BLaER1 treated with 17β-estradiol and CSF1 and Interleukin-3, amounts not matched to agents 10 nM and 100 nM (cell line): ENCODE data around the gene LCORL.

Source experiments
- H3K27ac ChIP-seq, 11 experiments: shearing (Covaris generic); formaldehyde crosslinking; 2 replicates each; pipeline ENCODE4 v1.8.1; 2022
- H3K27me3 ChIP-seq, 11 experiments: shearing (Covaris generic); formaldehyde crosslinking; 2 replicates each; pipeline ENCODE4 v1.8.1; 2022
- H3K36me3 ChIP-seq, 11 experiments: shearing (Covaris generic); formaldehyde crosslinking; 2 replicates each; pipeline ENCODE4 v1.8.1; 2022
- H3K4me1 ChIP-seq, 10 experiments: shearing (Covaris generic); formaldehyde crosslinking; 2 replicates each; pipeline ENCODE4 v1.8.1; 2022
- H3K4me2 ChIP-seq, 11 experiments: shearing (Covaris generic); formaldehyde crosslinking; 2 replicates each; pipeline ENCODE4 v1.8.1; 2022
- H3K4me3 ChIP-seq, 10 experiments: shearing (Covaris generic); formaldehyde crosslinking; 2 replicates each; pipeline ENCODE4 v1.8.1; 2022
- H3K9ac ChIP-seq, 11 experiments: shearing (Covaris generic); formaldehyde crosslinking; 2 replicates each; pipeline ENCODE4 v1.8.1; 2022
- H3K9me3 ChIP-seq, 11 experiments: shearing (Covaris generic); formaldehyde crosslinking; replicated peaks in 1 of 11; 2 replicates each; pipeline ENCODE4 v1.8.1; 2022
- H4K20me1 ChIP-seq, 11 experiments: shearing (Covaris generic); formaldehyde crosslinking; 2 replicates each; pipeline ENCODE4 v1.8.1; 2022
- Cebpa-rat ChIP-seq, 11 experiments: shearing (Covaris generic); IDR thresholded peaks; 2 replicates each; pipeline ENCODE4 v1.8.1; 2022

The LCORL gene

GRCh38 chr4:17961249-17961648 is 60.3 kb downstream of the LCORL start:
- TF ChIP-seq Cebpa-rat (IDR thresholded peaks at IDR 0.05): no peak
- Histone ChIP-seq H3K36me3 (peaks cover 45 to 65% (median 60%) of the 10 kb centered on the region in 11 experiments), H3K4me1 (no peaks in the 10 kb centered on the region)

DNA sequence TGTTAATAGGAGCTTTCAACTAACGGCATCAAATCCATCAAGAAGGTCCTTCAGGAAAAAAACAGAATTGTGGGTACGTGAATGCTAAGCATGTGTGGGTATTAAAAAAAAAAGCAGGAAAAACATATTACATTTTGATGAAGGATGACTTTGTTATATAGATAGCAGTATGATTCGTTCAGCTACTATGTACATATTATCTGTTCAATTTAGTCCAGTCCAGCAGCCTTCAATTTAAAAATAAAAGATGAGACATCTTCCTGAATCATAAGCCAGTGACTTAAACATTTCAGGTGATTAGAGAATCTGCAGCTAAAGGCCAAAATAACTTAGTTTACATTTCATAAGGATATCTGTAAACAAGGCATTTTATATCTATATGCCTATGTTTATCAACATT is 63.4 kb downstream of the LCORL start:
- Histone ChIP-seq H3K27ac (no peak overlapping the region), H3K4me2 (no peak overlapping the region), H3K9ac (no peak overlapping the region), H3K36me3 (peaks cover 70 to 95% (median 91%) of the 10 kb centered on the region in 11 experiments), H3K4me1 (no peaks in the 10 kb centered on the region), H3K4me3 (no peak overlapping the region), H3K9me3 (peaks cover 9 to 40% (median 22%) of the 10 kb centered on the region in 11 experiments; a peak in 16 of 22 replicates), H4K20me1 (peaks cover 0 to 8% (median 0%) of the 10 kb centered on the region in 11 experiments; a peak in 1 of 22 replicates), H3K27me3 (no peaks in the 10 kb centered on the region)
- TF ChIP-seq Cebpa-rat (IDR thresholded peaks at IDR 0.05): no peak

More at GRCh38 chr4:17961249-17961648, 60.3 kb downstream of the LCORL start:
- Histone ChIP-seq H3K27ac (no peak overlapping the region), H3K4me3 (no peak overlapping the region), H4K20me1 (peaks cover 0 to 30% (median 0%) of the 10 kb centered on the region in 11 experiments; a peak in 3 of 22 replicates), H3K27me3 (no peaks in the 10 kb centered on the region), H3K9me3 (peaks cover 3 to 13% (median 10%) of the 10 kb centered on the region in 11 experiments; a peak in 15 of 22 replicates), H3K9ac (no peak overlapping the region), H3K4me2 (no peak overlapping the region)

DNA sequence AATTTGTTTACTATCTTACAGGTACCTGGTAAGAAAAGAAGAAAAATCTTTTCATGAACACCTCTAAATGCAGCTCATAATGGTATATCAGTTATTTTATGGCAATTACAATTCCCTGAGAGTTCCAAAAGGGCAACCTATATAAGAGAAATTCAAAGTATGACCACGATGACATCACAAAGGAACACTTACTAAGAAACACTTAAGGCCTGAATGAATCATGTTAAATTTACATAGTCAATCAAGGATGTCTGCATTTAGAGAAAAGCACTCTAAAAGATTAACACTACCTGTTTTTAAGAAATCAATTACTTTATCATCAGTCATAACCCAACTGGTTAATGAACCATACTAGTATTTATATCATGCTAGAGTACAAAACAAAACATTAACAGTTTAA is 63.9 kb downstream of the LCORL start:
- peaks cover 9 to 45% (median 22%) of the 10 kb centered on the region in 11 experiments; a peak in 17 of 22 replicates for H3K9me3 ChIP-seq
- H3K4me1 ChIP-seq: no peaks in the 10 kb centered on the region
- no peak overlapping the region for H3K4me3 ChIP-seq
- H3K36me3 ChIP-seq: peaks cover 75 to 99% (median 94%) of the 10 kb centered on the region in 11 experiments
- peaks cover 0 to 7% (median 0%) of the 10 kb centered on the region in 11 experiments; a peak in 1 of 22 replicates for H4K20me1 ChIP-seq
- no peak overlapping the region for H3K4me2 ChIP-seq
- TF ChIP-seq Cebpa-rat (IDR thresholded peaks at IDR 0.05): no peak
- no peak overlapping the region for H3K27ac ChIP-seq
- no peak overlapping the region for H3K9ac ChIP-seq
- H3K27me3 ChIP-seq: no peaks in the 10 kb centered on the region

- Histone ChIP-seq H3K9ac (no peak overlapping the region), H4K20me1 (no peaks in the 10 kb centered on the region), H3K4me1 (no peaks in the 10 kb centered on the region), H3K4me2 (no peak overlapping the region), H3K4me3 (no peak overlapping the region), H3K27ac (no peak overlapping the region), H3K9me3 (peaks cover 9 to 46% (median 24%) of the 10 kb centered on the region in 11 experiments; a peak in 17 of 22 replicates), H3K36me3 (peaks cover 68 to 98% (median 84%) of the 10 kb centered on the region in 11 experiments), H3K27me3 (no peaks in the 10 kb centered on the region)
- no peak for TF ChIP-seq Cebpa-rat (IDR thresholded peaks at IDR 0.05)
Measured at GRCh38 chr4:17956245-17956644, 65.3 kb downstream of the LCORL start.

DNA sequence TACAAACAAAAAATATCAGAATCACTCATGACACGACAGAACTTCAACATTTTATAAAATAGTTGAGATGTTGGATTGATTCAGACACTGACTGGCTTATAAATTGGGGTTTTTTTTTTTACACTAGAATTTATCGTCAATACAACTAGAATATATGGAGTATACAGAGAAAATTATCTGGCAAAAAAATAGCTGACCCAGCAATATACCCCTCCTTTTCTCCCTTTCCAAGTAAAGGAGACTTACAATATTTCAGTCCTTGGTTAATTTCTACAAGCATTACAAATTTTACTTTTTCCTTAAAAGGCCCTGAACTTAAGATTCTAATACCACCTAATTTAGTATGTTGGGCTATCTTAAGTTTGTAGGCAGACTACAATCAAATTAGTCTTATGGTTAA is 76.3 kb downstream of the LCORL start:
- H3K4me3 ChIP-seq: no peak overlapping the region
- H3K4me1 ChIP-seq: no peaks in the 10 kb centered on the region
- peaks cover 12 to 49% (median 29%) of the 10 kb centered on the region in 11 experiments; a peak in 20 of 22 replicates for H3K36me3 ChIP-seq
- no peak overlapping the region for H3K4me2 ChIP-seq
- peaks cover 0 to 20% (median 0%) of the 10 kb centered on the region in 11 experiments; a peak in 4 of 22 replicates for H4K20me1 ChIP-seq
- no peak overlapping the region for H3K27ac ChIP-seq
- no peak overlapping the region for H3K9ac ChIP-seq
- H3K9me3 ChIP-seq: no peaks in the 10 kb centered on the region
- no peak for TF ChIP-seq Cebpa-rat (IDR thresholded peaks at IDR 0.05)
- no peaks in the 10 kb centered on the region for H3K27me3 ChIP-seq

DNA sequence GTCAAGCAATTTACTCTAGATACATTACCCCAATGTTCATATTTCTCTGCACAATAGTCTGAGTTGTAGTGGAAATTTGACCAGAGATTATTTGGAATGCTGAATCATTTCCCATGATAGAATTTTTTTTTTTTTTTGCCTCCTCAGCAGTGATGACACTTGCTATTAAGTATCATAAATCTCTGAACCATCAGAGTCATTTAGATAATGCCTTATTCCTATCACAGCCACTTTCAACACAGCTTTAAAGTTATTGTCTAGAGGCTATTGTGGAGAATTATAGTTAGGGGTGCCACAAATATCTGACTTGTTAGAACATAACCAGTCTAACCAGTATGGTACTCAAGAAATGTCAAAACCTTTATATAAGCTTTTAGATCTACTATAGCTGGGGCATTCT is 79.8 kb downstream of the LCORL start:
- Histone ChIP-seq H4K20me1 (peaks cover 0 to 15% (median 0%) of the 10 kb centered on the region in 11 experiments; a peak in 4 of 22 replicates), H3K27ac (no peak overlapping the region), H3K4me3 (no peak overlapping the region), H3K4me2 (no peak overlapping the region), H3K9me3 (no peaks in the 10 kb centered on the region), H3K27me3 (no peaks in the 10 kb centered on the region), H3K9ac (no peak overlapping the region), H3K36me3 (peaks cover 8 to 46% (median 20%) of the 10 kb centered on the region in 11 experiments; a peak in 21 of 22 replicates), H3K4me1 (no peaks in the 10 kb centered on the region)
- no peak for TF ChIP-seq Cebpa-rat (IDR thresholded peaks at IDR 0.05)

DNA sequence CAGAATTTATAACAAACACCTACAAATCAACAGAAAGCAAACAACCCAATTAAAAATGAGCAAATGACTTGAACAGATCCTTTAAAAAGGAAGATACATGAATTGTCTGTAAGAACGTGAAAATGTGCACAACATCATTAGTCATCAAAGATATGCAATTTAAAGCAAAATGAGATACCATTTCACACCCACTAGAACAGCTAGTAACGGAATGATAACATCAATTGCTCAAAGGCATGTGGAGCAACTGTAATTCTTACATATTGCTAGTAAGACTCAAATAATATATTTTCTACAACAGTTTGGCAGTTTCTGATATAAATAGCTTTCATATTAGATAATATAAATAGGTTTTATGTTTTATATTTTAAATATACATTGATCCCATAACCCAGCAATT is 82.5 kb downstream of the LCORL start:
- no peaks in the 10 kb centered on the region for H3K27me3 ChIP-seq
- H3K36me3 ChIP-seq: peaks cover 11 to 54% (median 22%) of the 10 kb centered on the region in 11 experiments; a peak in 21 of 22 replicates
- H3K4me2 ChIP-seq: no peak overlapping the region
- TF ChIP-seq Cebpa-rat (IDR thresholded peaks at IDR 0.05): no peak
- H3K4me3 ChIP-seq: no peak overlapping the region
- H3K9ac ChIP-seq: no peak overlapping the region
- H4K20me1 ChIP-seq: peaks cover 0 to 15% (median 0%) of the 10 kb centered on the region in 11 experiments; a peak in 4 of 22 replicates
- no peak overlapping the region for H3K27ac ChIP-seq
- H3K4me1 ChIP-seq: no peaks in the 10 kb centered on the region
- peaks cover 0 to 5% (median under 1%) of the 10 kb centered on the region in 11 experiments; a peak in 4 of 22 replicates for H3K9me3 ChIP-seq

- H3K27ac ChIP-seq: no peak overlapping the region
- no peak overlapping the region for H3K9ac ChIP-seq
- H3K36me3 ChIP-seq: peaks cover 7 to 50% (median 33%) of the 10 kb centered on the region in 11 experiments; a peak in 18 of 22 replicates
- H3K27me3 ChIP-seq: no peaks in the 10 kb centered on the region; a peak in 1 of 22 replicates
- peaks cover 10 to 30% (median 17%) of the 10 kb centered on the region in 11 experiments; a peak in 18 of 22 replicates for H3K9me3 ChIP-seq
- H3K4me2 ChIP-seq: no peak overlapping the region
- TF ChIP-seq Cebpa-rat (IDR thresholded peaks at IDR 0.05): no peak
- H3K4me3 ChIP-seq: no peak overlapping the region
- no peaks in the 10 kb centered on the region for H4K20me1 ChIP-seq
- no peaks in the 10 kb centered on the region for H3K4me1 ChIP-seq
Measured at GRCh38 chr4:17934286-17934685, 87.3 kb downstream of the LCORL start.

GRCh38 chr4:17933126-17933525 is 88.4 kb downstream of the LCORL start:
- H3K4me3 ChIP-seq: no peak overlapping the region
- H3K4me2 ChIP-seq: no peak overlapping the region
- H3K27me3 ChIP-seq: no peaks in the 10 kb centered on the region; a peak in 1 of 22 replicates
- peaks cover 13 to 42% (median 26%) of the 10 kb centered on the region in 11 experiments; a peak in 21 of 22 replicates for H3K9me3 ChIP-seq
- H3K36me3 ChIP-seq: peaks cover 8 to 49% (median 37%) of the 10 kb centered on the region in 11 experiments; a peak in 21 of 22 replicates
- H3K4me1 ChIP-seq: no peaks in the 10 kb centered on the region
- no peak overlapping the region for H3K9ac ChIP-seq
- H4K20me1 ChIP-seq: 0 out of 22 replicates have a peak, but pooled peaks cover 0 to 2% (median 0%) of the 10 kb centered on the region in 11 experiments
- H3K27ac ChIP-seq: no peak overlapping the region
- TF ChIP-seq Cebpa-rat (IDR thresholded peaks at IDR 0.05): no peak
